Fibroblast of pulmonary artery (primary cell): ENCODE measurements around the gene RAPSN.

Experiments
- DNase-seq: peaks from one replicate; pipeline ENCODE4 v3.0.0-alpha.2; 2010; ENCODE audit warnings: low read depth
- H3K4me3 ChIP-seq: replicated peaks from 2 replicates; pipeline ENCODE4 v1.5.1; 2011; ENCODE audit warnings: low read depth, mild to moderate bottlenecking, control low read depth, low read length, moderate library complexity
- TF ChIP-seq, protein P1 (sequence below): IDR thresholded peaks from 2 replicates; pipeline ENCODE4 v1.5.1; 2011; ENCODE audit warnings: mild to moderate bottlenecking, control low read depth, low read length, inconsistent platforms; ENCODE audit errors: missing control alignments

Gene RAPSN

GRCh38 chr11:47391077-47391583, 57.8 kb downstream of the RAPSN start:
- TF ChIP-seq, protein P1, sequence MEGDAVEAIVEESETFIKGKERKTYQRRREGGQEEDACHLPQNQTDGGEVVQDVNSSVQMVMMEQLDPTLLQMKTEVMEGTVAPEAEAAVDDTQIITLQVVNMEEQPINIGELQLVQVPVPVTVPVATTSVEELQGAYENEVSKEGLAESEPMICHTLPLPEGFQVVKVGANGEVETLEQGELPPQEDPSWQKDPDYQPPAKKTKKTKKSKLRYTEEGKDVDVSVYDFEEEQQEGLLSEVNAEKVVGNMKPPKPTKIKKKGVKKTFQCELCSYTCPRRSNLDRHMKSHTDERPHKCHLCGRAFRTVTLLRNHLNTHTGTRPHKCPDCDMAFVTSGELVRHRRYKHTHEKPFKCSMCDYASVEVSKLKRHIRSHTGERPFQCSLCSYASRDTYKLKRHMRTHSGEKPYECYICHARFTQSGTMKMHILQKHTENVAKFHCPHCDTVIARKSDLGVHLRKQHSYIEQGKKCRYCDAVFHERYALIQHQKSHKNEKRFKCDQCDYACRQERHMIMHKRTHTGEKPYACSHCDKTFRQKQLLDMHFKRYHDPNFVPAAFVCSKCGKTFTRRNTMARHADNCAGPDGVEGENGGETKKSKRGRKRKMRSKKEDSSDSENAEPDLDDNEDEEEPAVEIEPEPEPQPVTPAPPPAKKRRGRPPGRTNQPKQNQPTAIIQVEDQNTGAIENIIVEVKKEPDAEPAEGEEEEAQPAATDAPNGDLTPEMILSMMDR: no peak
- DNase-seq: no peak
- H3K4me3 ChIP-seq: no peak overlapping the region

GRCh38 chr11:47390422-47390760, 58.5 kb downstream of the RAPSN start:
- DNase-seq: no peak
- H3K4me3 ChIP-seq: no peak overlapping the region
- TF ChIP-seq, protein P1: no peak

- TF ChIP-seq, protein P1: no peak
- no peak overlapping the region for H3K4me3 ChIP-seq
- DNase-seq: no peak
Measured at GRCh38 chr11:47389577-47390421, 59.1 kb downstream of the RAPSN start.

DNA sequence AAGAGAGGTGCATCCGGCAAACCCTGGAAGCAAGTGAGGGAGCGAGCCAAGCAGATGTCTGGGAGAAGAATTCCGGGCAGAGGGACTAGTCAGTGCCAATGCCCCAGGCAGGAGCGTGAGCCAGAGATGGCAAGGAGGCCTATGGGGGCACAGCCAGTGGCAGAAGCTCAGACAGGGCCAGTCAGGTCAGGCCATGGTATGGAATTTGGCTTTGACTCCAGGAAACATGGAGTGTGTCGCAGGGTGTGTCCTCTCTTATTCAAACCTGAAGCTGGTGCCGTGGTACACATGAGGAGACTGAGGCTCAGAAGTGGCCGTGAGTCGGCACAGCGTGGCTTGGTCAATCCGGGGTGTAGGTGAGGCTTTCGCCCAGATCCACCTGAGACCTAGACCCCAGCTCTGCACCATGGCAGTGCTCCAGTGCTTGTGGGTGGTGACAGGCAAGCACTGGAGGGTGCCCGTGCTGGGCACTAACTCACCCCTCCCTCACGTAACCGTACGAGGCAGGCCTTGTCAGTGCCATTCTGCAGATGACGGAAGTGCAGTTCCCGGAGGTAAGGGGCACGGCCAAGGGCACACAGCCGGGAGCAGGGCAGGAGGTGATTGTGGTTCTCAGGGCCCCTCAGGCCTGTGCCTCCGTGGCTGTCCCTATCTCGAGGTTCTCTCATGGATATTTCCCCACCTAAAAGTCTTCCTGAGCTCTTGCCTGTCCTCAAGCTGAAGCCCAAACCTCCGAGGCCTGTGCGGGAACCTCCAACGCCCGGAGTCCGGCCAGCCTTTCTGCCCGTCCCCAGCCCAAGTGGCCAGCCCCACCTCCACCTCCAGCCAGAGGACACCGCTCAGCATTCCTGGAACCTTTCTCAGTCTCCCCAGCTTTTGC, 60.0 kb downstream of the RAPSN start:
- TF ChIP-seq, protein P1: no peak
- H3K4me3 ChIP-seq: no peak overlapping the region
- DNase-seq: no peak

GRCh38 chr11:47387944-47388696, 60.8 kb downstream of the RAPSN start:
- DNase-seq: no peak
- H3K4me3 ChIP-seq: no peak overlapping the region
- TF ChIP-seq, protein P1: no peak
